ENCODE results near the gene UNC80.

Gene UNC80

GRCh38 chr2:209757163-209757562 is 14.5 kb upstream of the UNC80 start:
- TF ChIP-seq CTCF (conservative IDR thresholded peaks at IDR 0.05; ENCODE audit: low read length) = no peak

GRCh38 chr2:209761566-209761965 is 10.1 kb upstream of the UNC80 start:
- no peak for TF ChIP-seq CTCF (conservative IDR thresholded peaks at IDR 0.05; ENCODE audit: low read length)
- no peak overlapping the region for H3K4me3 ChIP-seq (ENCODE audit: low read length)
- no peak for DNase-seq (ENCODE audit: low read depth)

More at GRCh38 chr2:209757163-209757562, 14.5 kb upstream of the UNC80 start:
- no peak overlapping the region for H3K4me3 ChIP-seq (ENCODE audit: low read length)
- DNase-seq (ENCODE audit: low read depth) = no peak

GRCh38 chr2:209762563-209762962 is 9.1 kb upstream of the UNC80 start:
- no peak for TF ChIP-seq CTCF (conservative IDR thresholded peaks at IDR 0.05; ENCODE audit: low read length)
- no peak overlapping the region for H3K4me3 ChIP-seq (ENCODE audit: low read length)
- no peak for DNase-seq (ENCODE audit: low read depth)

GRCh38 chr2:209763106-209763505 is 8.5 kb upstream of the UNC80 start:
- no peak for DNase-seq (ENCODE audit: low read depth)
- no peak overlapping the region for H3K4me3 ChIP-seq (ENCODE audit: low read length)
- no peak for TF ChIP-seq CTCF (conservative IDR thresholded peaks at IDR 0.05; ENCODE audit: low read length)

- no peak for DNase-seq (ENCODE audit: low read depth)
- no peak overlapping the region for H3K4me3 ChIP-seq (ENCODE audit: low read length)
- no peak for TF ChIP-seq CTCF (conservative IDR thresholded peaks at IDR 0.05; ENCODE audit: low read length)
Measured at GRCh38 chr2:209766613-209767012, 5.0 kb upstream of the UNC80 start.

GRCh38 chr2:209767316-209767715 is 4.3 kb upstream of the UNC80 start:
- TF ChIP-seq CTCF (conservative IDR thresholded peaks at IDR 0.05; ENCODE audit: low read length) = no peak

GRCh38 chr2:209768557-209768956 is 3.1 kb upstream of the UNC80 start:
- no peak for TF ChIP-seq CTCF (conservative IDR thresholded peaks at IDR 0.05; ENCODE audit: low read length)
- DNase-seq (ENCODE audit: low read depth) = no peak
- H3K4me3 ChIP-seq (ENCODE audit: low read length) = no peak overlapping the region

More at GRCh38 chr2:209767316-209767715, 4.3 kb upstream of the UNC80 start:
- DNase-seq (ENCODE audit: low read depth) = no peak
- H3K4me3 ChIP-seq (ENCODE audit: low read length) = no peak overlapping the region

Measured in AG10803 (cell line).